HG03135 (cell line): ENCODE data around the gene FBXL14.
A peak's percentile ranks its signal among the peaks of the same experiment; 100 is the strongest.

Experiments used
- ATAC-seq: cut with Tn5 transposase; IDR thresholded peaks from one replicate; pipeline ENCODE4 v1.9.1; 2021; ENCODE audit warnings: mild to moderate bottlenecking, moderate library complexity; ENCODE audit not compliant: unreplicated experiment

FBXL14 gene

DNA sequence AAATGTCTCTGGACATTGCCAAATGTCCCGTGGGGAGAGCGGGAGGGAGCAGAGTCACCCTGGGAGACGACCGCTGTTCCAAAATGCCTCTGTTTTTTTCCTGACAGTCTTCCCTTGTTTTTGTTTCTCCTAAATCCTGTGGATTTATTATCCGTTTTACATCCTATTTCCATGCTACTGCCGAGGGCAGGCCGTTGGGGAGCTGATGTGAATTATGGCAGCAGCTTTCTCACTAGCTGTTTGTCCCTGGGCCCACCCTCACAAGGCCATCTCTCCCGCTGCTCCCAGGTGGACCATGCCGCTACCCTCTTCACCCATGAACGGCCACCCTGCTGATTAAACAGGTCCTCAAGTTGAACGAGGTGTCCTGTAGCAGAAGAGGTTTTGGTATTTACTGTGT lies 55.2 kb downstream of the FBXL14 start:
- no peak for ATAC-seq

DNA sequence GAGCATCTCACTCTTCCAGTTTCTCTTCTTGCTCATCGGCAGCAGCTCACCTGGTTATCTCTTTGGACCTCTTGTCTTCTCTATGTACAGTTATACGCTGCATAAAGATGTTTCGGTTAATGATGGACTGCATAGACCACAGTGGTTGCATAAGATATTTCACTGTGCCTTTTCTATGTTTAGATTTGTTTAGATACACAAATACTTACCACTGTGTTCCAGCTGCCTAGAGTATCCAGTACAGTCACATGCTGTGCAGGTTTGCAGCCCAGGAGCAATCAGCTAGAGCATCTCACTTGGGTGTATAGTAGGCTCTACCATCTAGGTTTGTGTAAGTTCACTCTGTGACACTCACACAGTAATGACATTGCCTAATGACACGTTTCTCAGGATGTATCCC lies 57.6 kb downstream of the FBXL14 start:
- ATAC-seq, result no peak

DNA sequence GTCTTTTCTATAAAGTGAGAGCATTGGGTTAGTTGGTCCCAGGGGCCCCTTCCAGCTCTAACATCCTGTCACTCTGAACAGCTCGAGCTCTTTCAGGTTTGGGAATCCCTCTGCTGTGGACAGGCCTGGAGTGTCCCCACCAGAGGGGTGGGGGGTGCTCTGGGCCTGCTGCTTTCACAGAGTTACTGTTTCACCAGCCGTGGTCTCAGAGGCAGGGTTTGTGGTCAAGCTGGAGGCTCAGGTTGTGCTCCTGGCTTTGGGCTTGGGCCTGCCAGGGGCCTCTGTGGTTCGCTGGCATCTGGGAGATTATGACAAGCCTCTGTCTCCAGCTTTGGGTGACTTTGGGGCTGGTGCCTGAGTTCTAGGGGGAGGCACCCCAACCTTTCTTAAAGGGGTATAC lies 59.6 kb downstream of the FBXL14 start:
- ATAC-seq, result peak; percentile 26

DNA sequence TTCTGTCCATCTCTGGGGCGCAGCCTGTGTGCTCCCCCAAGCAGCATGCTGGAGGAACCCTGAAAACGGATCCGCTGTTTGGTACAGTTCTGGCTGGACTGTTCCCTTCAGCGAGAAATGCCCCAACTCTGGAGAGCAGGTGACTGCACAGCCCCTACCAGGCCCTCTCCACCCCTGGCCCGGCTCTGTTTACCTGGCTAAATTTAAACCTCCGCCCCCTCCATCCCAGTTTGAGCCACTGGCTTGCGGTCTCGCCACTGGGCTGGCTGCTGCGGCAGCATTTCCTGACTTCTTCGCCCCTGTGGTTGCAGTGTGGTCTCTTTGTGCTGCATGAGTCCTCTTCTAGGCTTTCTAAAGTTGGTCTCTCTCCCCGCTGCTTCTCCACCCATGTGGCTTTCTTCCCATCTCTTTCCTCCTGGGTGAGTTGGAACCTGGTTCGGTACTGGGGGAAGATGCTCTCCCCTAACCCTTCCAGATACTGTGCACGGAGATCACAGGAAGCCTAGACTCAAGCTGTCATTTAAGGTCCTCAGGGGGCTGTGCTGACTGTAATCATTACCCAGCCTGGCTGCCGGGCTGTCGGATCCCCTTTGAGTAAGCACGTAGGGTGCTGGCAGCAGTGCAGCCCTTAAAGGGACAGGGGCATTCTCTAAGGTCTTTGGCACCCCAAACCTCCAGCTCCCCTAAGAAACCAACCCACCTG lies 60.6 kb downstream of the FBXL14 start:
- ATAC-seq, result peak; percentile 48

DNA sequence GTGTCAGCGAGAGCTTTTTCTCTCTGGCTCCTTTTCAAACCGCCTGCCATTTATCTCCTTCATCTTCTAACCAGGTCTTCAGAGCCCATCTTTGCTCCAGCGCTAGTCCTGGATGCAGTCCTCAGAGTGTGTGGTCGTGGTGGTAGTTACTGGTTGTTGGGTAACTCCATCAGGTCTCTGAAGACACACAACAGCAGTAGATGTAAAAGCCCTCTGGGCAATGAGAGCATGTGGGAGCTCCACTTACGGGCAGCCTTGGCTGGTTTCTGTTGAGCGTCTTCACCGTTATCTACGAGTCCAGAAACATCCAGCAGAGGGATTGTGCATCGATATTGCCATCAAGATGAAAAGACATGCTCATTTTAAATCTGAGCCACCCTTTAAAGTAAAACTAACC lies 61.2 kb downstream of the FBXL14 start:
- ATAC-seq, result peak; percentile 26

DNA sequence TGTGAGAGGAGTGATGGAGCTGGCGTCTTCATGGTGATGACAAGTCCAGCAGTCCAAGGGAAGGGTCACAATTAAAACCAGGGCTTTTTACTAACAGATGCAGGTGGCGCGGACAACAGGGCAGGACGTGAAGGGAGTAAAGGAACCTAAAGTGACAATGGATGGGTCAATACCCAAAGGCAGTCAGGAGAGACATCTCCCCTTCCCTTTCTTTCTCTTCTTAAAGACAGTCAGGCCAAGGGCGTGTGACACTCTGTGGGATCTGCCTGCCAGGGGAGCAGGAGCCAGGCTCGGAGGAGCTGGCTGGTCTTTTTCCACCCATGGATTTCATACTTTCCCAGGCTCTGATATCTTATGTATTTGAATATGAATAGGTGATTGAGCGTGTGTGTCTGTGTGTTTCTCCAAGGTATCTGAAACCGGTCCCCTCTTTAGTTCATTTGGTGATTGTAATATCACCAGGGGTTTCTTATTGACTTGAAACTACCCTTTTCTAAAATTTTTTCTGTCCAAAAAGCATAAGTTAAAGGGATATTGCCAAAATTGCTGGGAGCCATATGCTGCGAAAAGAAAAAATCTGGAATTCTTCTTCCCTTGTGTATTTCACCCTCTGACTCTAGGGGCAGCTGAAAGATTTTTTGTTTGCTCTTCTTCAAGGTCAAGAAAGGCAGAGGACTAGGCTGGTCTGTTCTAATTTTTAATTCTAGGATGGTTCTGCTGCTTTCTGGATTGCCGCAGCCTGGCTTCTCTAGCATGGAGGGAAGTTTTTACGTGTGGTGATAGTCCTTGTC lies 61.8 kb downstream of the FBXL14 start:
- no peak for ATAC-seq

DNA sequence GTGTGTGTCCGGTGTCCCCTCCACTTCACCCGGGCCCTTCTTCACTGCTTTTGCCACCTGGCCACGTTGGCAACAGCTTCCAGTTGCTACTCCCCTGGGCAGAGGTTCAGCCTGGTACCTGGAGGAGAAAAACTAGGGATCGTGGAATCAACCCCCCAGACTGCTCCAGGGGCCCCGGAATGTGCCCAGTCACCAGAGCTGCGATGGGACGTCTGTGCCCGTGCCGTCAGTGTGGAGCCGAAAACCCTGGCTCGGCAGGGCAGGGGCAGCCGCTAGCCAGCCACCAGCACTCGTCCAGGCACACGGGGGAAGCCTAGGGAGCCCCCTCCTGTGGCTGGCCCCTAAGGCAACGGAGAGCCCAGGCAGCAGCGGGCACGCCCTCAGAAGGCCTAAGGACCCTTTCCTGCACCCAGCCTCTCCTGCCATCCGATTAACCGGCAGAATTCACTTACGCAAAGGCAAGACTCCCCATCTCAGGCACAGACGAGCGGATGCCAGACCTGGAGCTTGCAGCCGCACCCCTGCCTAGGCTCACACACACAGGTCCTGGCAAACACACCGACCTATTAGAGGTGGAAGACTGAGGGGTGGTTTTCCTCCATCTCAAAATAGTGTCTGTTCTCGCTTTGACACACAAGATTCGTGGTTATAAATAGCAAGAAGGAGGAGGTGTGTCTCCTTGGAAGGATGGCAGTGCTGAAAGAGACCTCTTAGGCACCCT lies 62.6 kb downstream of the FBXL14 start:
- no peak for ATAC-seq

DNA sequence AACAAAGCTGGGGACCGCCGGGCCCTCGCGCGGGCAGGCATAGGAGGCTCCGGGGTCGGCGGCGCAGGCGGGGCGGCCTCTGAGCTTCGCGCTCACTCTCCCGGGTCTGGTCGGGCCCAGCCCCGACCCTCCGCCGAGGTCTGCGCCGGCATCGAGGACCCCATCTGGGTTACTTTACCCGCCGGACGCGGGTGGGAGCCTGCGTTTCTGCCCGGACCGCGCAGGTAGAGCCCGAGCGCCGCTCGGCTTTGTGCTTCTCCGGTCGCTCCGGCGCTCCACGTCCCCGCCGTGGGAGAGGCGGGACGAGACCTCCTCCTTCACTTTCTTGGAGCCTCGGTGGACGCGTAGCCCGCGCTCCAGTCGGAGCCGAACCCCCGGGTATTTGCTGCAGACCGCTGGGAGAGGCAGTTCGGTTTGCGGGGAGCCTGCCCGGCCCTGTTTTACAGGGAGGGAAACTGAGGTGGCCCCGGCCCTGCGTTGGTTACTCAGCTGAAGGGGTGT lies 63.2 kb downstream of the FBXL14 start:
- no peak for ATAC-seq

DNA sequence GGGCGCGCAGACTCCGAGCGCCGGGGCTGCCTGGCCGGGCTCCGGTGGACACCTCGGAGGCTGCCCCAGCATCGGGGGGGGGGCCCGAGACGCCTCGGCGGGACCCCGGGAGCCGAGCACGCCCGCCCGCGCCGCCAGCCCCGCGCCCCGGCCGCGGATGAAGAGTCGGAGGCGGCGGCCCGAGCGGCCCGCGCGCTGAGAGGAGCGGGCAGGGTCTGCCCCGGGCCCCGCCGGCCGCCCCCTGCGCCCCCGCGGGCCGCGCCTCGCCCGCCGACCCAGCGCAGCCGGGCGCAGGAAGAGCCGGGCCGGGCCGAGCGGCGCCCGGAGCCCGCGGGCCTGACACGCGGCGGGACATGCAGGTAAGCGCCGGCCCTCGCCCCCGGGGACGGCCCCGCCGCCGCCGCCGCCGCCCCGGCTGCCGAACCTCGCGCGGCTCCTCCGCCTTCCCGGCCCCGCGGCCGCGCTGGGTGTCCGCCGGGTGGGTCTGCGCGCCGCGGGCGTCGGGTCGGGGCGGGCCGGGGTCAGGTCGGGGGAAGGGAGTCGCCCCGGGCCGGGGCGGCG lies 63.7 kb downstream of the FBXL14 start:
- ATAC-seq, result no peak

DNA sequence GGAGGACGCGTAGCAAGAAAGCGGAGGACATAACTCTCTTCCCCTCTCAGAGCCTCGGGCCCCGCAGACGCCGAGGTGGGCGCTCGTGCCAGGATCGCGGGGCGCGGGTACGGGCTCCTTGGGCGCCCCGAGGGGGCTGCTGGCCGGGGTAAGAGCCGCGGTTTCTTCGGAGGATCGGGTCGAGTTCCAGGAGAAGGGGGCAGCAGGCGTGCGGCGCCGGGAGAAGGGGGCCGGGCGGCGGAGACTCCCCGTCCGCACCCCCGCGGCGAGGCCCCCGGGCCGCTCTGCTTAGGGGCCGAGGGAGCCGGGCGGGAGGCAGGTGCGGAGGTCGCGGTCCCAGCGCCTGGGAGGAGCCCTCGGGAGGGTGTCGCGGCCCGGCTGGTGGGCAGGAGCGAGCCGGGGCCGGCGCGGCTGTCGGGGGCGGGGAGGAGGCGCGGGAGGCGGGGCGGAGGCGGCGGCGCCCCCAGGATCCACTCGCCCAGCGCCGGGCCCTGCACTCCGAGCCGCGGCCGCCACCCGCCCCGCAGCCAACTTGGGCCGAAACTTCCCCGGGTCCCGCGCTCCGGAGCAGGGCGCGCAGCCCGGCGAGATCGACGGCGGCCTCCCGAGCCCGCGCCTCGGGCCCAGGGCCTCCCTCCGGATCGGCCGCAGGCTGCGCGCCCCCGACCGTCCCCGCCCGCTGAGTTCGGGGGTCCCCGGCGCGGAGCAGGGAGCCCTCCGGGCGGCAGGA lies 64.4 kb downstream of the FBXL14 start:
- no peak for ATAC-seq

DNA sequence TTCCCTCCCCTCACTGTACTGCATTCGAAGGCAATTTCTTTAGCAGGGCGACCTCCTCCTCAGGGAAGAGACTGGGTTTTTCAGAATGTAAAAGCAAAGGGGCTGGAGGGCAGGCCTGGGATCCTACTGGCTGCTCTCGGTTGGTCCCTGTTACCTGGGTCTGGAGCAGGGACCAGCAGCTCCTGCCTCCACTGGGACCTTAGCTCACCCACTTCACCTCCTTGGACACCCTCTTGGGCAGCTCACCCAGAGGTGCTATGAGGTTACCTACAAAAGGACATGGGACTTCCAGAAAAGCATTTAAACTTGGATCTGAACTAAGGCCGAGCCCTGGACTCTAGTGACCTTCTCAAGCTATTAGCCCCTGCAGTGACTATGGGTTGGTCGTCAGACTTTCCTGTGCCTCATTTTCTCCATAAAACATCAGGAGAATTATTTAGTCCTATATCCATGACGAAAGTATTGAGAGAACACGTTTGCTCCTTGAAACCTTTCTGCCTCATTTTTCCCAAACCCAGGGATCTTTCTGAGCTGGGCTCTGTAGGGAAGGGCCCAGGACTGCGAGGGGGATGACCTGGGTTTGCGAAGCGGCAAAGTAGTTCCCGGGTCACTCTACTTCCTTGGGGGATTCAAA lies 65.0 kb downstream of the FBXL14 start:
- ATAC-seq, result no peak

DNA sequence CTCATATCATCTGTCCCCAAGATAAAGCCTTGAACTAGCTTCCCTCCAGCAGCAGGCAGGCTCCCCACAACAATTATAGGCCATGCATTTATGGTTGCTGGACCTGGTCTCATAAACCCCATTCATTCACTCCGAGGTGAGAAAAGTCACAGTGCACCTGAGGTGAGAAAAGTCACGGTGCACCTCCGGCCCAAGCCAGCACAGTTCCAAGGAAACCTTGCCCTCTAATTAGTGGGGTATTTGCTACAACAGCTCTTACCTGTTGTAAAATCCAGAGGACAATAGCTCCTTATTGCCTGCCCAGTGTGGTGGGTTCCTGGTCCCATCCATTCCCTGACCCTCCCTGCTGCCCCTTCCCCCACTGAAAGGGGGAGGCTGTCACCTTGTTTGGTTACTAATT lies 65.6 kb downstream of the FBXL14 start:
- ATAC-seq, result no peak

DNA sequence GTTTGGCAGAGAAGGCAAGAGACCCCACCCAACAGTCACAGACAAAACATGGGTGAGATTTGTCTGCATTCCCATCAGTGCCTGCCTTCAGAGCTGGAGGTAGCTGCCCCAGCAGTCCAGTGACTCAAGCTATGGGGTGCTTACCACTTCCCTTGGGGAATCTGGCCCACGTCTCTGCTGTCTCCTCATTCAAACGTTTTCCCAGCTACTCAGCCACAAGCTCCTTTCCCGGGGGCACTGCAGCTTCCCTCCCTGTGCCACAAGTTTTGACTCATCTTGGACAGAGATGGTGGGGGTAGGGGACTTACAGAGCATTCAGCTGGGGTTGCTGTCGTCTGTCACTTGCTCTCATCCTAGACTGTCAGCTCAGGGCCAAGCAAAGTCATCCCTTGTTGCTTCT lies 66.6 kb downstream of the FBXL14 start:
- no peak for ATAC-seq

DNA sequence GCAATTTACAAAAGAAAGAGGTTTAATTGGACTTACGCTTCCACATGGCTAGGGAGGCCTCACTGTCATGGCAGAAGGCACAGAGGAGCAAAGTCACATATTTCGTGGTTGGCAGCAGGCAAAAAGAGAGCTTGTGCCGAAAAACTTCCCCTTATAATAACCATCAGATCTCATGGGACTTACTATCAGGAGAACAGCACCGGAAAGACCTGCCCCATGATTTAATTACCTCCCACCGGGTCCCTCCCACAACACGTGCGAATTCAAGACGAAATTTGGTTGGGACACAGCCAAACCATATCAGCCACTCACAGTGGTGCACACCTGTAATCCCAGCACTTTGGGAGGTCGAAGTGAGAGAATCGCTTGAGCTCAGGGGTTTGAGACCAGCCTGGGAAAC lies 68.5 kb downstream of the FBXL14 start:
- no peak for ATAC-seq

DNA sequence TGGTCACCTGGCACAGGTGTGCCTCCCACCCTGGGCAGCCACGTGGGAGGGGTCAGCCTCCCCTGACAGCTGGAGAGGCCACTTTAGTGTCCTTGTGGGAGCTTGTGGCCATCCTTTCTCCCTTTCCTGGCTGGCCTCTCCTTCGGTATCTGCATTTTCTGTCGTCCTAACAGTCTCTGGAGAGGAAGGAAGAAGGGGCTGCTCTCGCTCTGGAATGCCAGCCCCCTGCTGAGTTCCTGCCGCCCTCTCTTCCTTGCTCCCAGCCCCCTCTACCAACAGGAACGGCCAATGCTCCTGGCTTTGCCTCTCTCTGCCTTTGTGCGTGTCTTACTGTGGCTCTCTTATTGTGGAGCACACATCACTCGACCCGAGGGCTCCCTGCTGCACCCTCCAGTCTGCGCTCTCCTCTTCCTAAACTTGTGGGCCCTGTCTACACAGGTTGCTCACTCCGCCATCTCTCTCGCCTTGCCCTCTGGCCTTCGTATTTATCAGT lies 70.8 kb downstream of the FBXL14 start:
- no peak for ATAC-seq

DNA sequence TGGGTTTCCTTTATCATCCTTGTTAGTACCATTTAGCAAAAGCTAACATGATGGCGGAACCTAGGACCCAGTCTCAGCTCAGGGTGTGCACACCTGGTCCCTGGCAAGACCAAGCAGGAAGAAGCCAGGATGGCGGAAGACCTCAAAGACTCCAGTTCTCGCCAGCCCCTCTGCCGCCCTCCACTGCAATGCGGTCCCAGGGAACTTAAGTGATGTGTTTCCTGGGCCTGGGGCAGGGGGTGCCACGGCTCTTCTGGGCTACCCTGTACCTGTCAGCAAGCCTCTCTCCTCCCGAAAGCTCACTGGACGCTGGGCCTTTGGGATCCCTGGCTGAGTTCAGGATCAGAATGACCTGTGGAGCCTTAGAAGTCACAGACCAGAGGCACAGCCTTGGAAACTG lies 71.3 kb downstream of the FBXL14 start:
- no peak for ATAC-seq

DNA sequence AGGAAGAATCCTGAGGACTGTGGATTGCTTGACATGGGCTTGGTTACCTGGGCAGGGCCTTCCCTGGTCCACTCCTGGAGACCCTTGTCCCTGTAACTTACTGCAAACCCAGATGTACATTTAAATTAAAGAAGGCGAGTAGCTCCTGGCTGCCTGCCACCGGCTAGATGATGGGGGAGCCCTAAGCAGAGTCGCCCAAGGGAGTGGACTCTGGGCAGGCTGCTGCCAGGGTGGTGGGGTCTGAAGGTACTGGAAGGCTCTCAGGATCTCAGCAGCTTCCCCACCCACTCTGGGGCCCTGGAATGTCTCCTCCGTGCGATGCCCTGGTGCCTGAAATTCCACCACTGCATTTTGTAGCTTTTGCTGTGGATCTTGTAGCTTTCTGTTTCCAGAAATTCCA lies 74.7 kb downstream of the FBXL14 start:
- ATAC-seq, result no peak

DNA sequence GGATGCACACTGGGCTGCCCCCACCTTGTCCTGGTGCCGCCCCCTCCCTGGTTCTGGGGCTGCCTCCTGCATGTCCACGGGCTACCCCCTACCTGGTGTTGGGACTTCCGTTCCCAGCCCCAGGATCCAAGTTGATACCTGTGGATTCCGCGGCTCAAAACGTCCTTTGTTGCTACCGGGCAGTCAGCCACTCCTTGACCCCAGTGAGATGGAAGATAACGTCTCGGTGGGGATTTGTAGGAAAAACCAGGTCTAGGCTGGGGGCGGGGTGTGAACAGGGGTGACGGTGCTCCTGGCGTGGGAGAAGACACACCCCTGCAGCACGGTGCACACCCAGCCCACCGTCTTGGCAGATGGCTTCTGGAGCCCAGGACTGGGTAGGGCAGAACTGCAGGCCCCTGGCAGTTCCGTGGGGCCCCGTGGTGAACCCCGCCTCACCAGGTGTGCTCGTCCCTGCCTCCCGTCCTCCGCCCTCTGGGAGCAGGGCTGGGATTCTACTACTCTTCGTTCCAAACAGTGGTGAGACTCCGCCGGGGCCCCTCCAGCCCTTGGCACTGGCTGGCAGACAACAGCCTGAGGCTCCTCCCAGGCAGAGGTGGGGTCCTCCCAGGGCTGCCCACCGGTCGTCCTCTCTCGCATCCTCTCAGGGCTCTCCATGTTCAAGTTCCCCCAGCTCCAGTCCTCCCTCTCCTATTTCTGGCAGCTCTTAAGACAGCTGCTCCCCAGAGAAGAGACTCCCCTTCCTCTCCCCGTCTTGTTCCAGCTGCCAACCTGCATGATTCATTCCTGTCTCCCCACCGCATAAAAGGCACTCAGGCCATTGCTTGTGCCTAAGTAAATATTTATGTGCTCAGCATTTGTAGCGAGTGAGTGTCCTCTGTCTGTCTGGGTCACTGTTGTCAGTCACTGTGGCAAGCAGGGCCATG lies 75.5 kb downstream of the FBXL14 start:
- ATAC-seq, result no peak
